HepG2 (cell line): Measurements from ENCODE around the gene CAVIN1. TPM values are rescaled to one million over a fixed set of nuclear protein-coding genes. Genes with fewer than 3 reads are reported as not detected.
A peak's percentile ranks its signal among the peaks of the same experiment; 100 is the strongest.

Experiments
- E2F2 ChIP-seq: sonication (generic); formaldehyde crosslinking; IDR thresholded peaks from 2 replicates; pipeline ENCODE4 v1.4.0; 2020; ENCODE audit warnings: missing genetic modification reagents, borderline replicate concordance
- ISL2 ChIP-seq: sonication (generic); formaldehyde crosslinking; IDR thresholded peaks from 2 replicates; pipeline ENCODE4 v1.5.0; 2020; ENCODE audit warnings: missing genetic modification reagents
- JDP2 ChIP-seq: sonication (generic); formaldehyde crosslinking; IDR thresholded peaks from 2 replicates; pipeline ENCODE4 v1.8.1; 2022; ENCODE audit warnings: missing genetic modification reagents, borderline replicate concordance
- MIXL1 ChIP-seq: IDR thresholded peaks from 2 replicates; pipeline ENCODE4 v1.6.1; 2016
- ONECUT2 ChIP-seq: sonication (generic); formaldehyde crosslinking; IDR thresholded peaks from 2 replicates; pipeline ENCODE4 v1.4.0; 2020; ENCODE audit warnings: missing genetic modification reagents
- RBAK ChIP-seq: sonication (generic); formaldehyde crosslinking; IDR thresholded peaks from 2 replicates; pipeline ENCODE4 v1.5.1; 2020; ENCODE audit warnings: mild to moderate bottlenecking, missing genetic modification reagents
- SAP130 ChIP-seq: IDR thresholded peaks from 2 replicates; pipeline ENCODE4 v1.6.1; 2016; ENCODE audit warnings: low read depth
- SETDB1 ChIP-seq: sonication (generic); formaldehyde crosslinking; IDR thresholded peaks from 2 replicates; pipeline ENCODE4 v1.5.1; 2020; ENCODE audit warnings: missing genetic modification reagents, mild to moderate bottlenecking, borderline replicate concordance
- SMAD1 ChIP-seq: sonication (generic); formaldehyde crosslinking; IDR thresholded peaks from 2 replicates; pipeline ENCODE4 v1.4.0; 2020; ENCODE audit warnings: missing genetic modification reagents, low read depth, mild to moderate bottlenecking, borderline replicate concordance
- SMAD3 ChIP-seq: sonication (generic); formaldehyde crosslinking; IDR thresholded peaks from 2 replicates; pipeline ENCODE4 v1.4.0; 2020; ENCODE audit warnings: missing genetic modification reagents
- SRSF1 ChIP-seq: fragments of 200-400 bp; formaldehyde crosslinking; optimal IDR thresholded peaks from 2 replicates; pipeline ENCODE3; 2017; ENCODE audit warnings: mild to moderate bottlenecking, low read depth, low read length, moderate library complexity
- TAF15 ChIP-seq: fragments of 200-400 bp; formaldehyde crosslinking; IDR thresholded peaks from one replicate; pipeline ENCODE4 v1.6.1; 2018; ENCODE audit warnings: mild to moderate bottlenecking, low read depth, low read length; ENCODE audit not compliant: poor library complexity, severe bottlenecking
- TBX2 ChIP-seq: sonication (generic); formaldehyde crosslinking; IDR thresholded peaks from 2 replicates; pipeline ENCODE4 v1.5.0; 2020; ENCODE audit warnings: missing genetic modification reagents, mild to moderate bottlenecking, borderline replicate concordance
- YEATS4 ChIP-seq: sonication (generic); formaldehyde crosslinking; IDR thresholded peaks from 2 replicates; pipeline ENCODE4 v1.4.0; 2020; ENCODE audit warnings: missing genetic modification reagents, borderline replicate concordance
- ZBTB20 ChIP-seq: sonication (generic); formaldehyde crosslinking; IDR thresholded peaks from 2 replicates; pipeline ENCODE4 v1.8.1; 2023; ENCODE audit warnings: missing genetic modification reagents, low read depth, mild to moderate bottlenecking, borderline replicate concordance
- ZBTB39 ChIP-seq: sonication (generic); formaldehyde crosslinking; IDR thresholded peaks from 2 replicates; pipeline ENCODE4 v1.5.0; 2020; ENCODE audit warnings: missing genetic modification reagents
- ZNF256 ChIP-seq: sonication (generic); formaldehyde crosslinking; conservative IDR thresholded peaks from 2 replicates; pipeline ENCODE4 v1.4.0; 2020; ENCODE audit warnings: missing genetic modification reagents
- ZNF704 ChIP-seq: sonication (generic); formaldehyde crosslinking; IDR thresholded peaks from 2 replicates; pipeline ENCODE4 v1.8.1; 2023; ENCODE audit warnings: mild to moderate bottlenecking, inconsistent platforms, moderate library complexity, missing genetic modification reagents, borderline replicate concordance
- ZNF740 ChIP-seq: sonication (generic); formaldehyde crosslinking; IDR thresholded peaks from 2 replicates; pipeline ENCODE4 v1.4.0; 2020; ENCODE audit warnings: missing genetic modification reagents
- polyA plus RNA-seq, 8 experiments: library from polyadenylated mRNA; depleted of rRNA in 3 of 8; stranded (reverse) in 7 of 8; unstranded in 1 of 8; fragments of >200 nt; fragmentation: Illumina TruSeq in 4 of 8; extraction: Trizol in 4 of 8; gene quantifications; 2 replicates each; pipeline versions ENCODE4 v1.2.1 to v1.2.3, GENCODE V29; 2011 to 2016; ENCODE audit warnings: low read depth in 4 of 8, missing spikeins in 1 of 8, mixed read lengths in 1 of 8; ENCODE audit not compliant: insufficient read depth in 1 of 8
- total RNA-seq, 5 experiments: library from RNA; depleted of rRNA; stranded (reverse); fragments of >200 nt; fragmentation: Illumina TruSeq; extraction: Trizol; gene quantifications; 2 replicates each; pipeline ENCODE4 v1.2.3, GENCODE V29; 2016; ENCODE audit warnings: low read depth in 1 of 5
- TF ChIP-seq, protein P1 (sequence below): sonication (generic); formaldehyde crosslinking; IDR thresholded peaks from 2 replicates; pipeline ENCODE4 v1.5.0; 2020; ENCODE audit warnings: mild to moderate bottlenecking, missing genetic modification reagents, borderline replicate concordance

CAVIN1 gene
- total and polyA plus RNA-seq, 2 of the 13 experiments (the other 11 are each of a cell fraction or from before 2014, with no cell fraction given), result 15.9 to 25.5 TPM

DNA sequence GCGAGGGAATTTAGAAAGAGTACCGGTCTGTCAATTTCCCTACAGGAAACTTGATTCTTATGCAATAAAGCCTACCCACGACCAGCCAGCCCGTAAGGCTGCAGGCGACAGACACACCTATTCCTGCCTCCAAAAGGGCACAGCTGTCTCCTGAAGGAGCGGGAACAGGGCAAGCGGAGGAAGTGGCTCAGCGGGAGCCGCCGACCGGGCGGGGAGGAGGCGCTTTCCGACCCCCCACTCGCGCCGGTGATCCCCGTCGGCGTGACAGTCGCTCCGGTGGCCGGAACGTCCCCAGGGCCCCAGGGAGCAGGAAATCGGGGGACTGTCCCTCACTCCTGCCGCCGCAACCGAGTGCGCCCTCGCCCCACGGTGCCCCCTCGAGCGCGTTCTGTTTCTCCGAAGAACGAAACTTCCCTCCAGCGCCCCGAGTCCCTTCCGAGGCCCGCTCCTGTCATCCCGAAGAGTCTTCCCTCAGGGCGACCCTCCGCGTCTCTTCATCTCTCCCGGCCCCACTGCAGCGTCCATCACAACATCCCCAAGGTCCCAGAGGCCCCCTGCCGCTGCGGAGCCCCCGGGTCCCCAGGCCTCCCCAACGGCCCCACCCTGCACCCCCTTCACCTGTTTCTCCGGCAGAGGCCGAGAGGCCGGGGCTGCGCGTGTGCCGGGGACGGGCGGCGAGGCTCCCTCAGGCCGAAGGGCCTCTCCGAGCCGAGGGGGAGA is 35.2 kb downstream of the CAVIN1 start (continued):
- TF ChIP-seq ZNF704 (CRISPR knock-in tag), result no peak
- TF ChIP-seq YEATS4 (CRISPR knock-in tag), result peak; percentile 37; the same call in 1 of the 2 replicates
- TF ChIP-seq SMAD3, result no peak
- peak; percentile 39; the same call in 1 of the 2 replicates for TF ChIP-seq RBAK (CRISPR knock-in tag)
- TF ChIP-seq E2F2 (CRISPR knock-in tag), result no peak
- TF ChIP-seq SETDB1 (CRISPR knock-in tag), result no peak
- TF ChIP-seq SRSF1, result no peak
- TF ChIP-seq ZBTB39 (CRISPR knock-in tag), result no peak
- no peak for TF ChIP-seq ZBTB20
- TF ChIP-seq SMAD1 (CRISPR knock-in tag), result 0 out of 2 replicates have a peak, but pooled peaks have one; percentile 5
- no peak for TF ChIP-seq TAF15
- TF ChIP-seq ONECUT2 (CRISPR knock-in tag), result no peak
- TF ChIP-seq ZNF740, result no peak
- TF ChIP-seq ZNF256 (CRISPR knock-in tag), result no peak
- TF ChIP-seq MIXL1 (CRISPR knock-in tag), result no peak
- TF ChIP-seq, protein P1, sequence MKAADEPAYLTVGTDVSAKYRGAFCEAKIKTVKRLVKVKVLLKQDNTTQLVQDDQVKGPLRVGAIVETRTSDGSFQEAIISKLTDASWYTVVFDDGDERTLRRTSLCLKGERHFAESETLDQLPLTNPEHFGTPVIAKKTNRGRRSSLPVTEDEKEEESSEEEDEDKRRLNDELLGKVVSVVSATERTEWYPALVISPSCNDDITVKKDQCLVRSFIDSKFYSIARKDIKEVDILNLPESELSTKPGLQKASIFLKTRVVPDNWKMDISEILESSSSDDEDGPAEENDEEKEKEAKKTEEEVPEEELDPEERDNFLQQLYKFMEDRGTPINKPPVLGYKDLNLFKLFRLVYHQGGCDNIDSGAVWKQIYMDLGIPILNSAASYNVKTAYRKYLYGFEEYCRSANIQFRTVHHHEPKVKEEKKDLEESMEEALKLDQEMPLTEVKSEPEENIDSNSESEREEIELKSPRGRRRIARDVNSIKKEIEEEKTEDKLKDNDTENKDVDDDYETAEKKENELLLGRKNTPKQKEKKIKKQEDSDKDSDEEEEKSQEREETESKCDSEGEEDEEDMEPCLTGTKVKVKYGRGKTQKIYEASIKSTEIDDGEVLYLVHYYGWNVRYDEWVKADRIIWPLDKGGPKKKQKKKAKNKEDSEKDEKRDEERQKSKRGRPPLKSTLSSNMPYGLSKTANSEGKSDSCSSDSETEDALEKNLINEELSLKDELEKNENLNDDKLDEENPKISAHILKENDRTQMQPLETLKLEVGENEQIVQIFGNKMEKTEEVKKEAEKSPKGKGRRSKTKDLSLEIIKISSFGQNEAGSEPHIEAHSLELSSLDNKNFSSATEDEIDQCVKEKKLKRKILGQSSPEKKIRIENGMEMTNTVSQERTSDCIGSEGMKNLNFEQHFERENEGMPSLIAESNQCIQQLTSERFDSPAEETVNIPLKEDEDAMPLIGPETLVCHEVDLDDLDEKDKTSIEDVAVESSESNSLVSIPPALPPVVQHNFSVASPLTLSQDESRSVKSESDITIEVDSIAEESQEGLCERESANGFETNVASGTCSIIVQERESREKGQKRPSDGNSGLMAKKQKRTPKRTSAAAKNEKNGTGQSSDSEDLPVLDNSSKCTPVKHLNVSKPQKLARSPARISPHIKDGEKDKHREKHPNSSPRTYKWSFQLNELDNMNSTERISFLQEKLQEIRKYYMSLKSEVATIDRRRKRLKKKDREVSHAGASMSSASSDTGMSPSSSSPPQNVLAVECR (CRISPR knock-in tag), result peak; percentile 46; the same call in 1 of the 2 replicates
- peak; percentile 68; the same call in 1 of the 2 replicates for TF ChIP-seq TBX2 (CRISPR knock-in tag)
- no peak for TF ChIP-seq ISL2 (CRISPR knock-in tag)
- TF ChIP-seq JDP2 (CRISPR knock-in tag), result no peak; the same call in 1 of the 2 replicates
- TF ChIP-seq SAP130 (CRISPR knock-in tag), result no peak
